Raji (cell line): Measurements from ENCODE around the gene ATP2A3.

Experiments used
- POLR2A ChIP-seq: IDR thresholded peaks from 2 replicates; pipeline ENCODE4 v1.6.1; 2011; ENCODE audit warnings: low read depth, low read length, control low read depth; ENCODE audit not compliant: insufficient read depth

The ATP2A3 gene

DNA sequence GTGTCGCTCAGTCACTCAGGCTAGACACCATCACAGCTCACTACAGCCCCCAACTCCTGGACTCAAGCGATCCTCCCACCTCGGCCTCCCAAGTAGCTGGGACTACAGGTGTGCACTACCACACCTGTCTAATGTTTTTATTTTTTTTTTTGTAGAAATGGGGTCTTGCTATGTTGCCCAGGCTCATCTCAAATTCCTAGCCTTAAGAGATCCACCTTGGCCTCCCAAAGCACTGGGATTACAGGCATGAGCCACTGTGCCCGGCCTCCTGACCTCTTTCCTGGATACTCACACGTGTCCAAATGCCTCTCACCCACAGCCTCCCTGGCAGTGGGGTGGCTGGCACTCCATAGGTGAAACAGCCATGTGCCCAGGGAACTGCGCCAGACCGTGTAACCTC is 88.9 kb downstream of the ATP2A3 start:
- TF ChIP-seq POLR2A: no peak
